ENCODE data around the gene CD79B.

CD79B gene

GRCh38 chr17:63962298-63962744 is 30.2 kb upstream of the CD79B start:
- DNase-seq (ENCODE audit: low spot score in 2 of 2) (no peak), ATAC-seq (replicated peaks; ENCODE audit: extremely low read depth, poor library complexity, severe bottlenecking) (no peak)
- no peak overlapping the region for H3K4me3 Mint-ChIP-seq
- no peak overlapping the region for H3K27ac Mint-ChIP-seq (ENCODE audit: low read depth)
- H3K4me1 Mint-ChIP-seq: peaks cover 6% of the 10 kb centered on the region
- H3K27me3 Mint-ChIP-seq: no peaks in the 10 kb centered on the region
- no peaks in the 10 kb centered on the region for H3K9me3 Mint-ChIP-seq
- no peaks in the 10 kb centered on the region for H3K36me3 Mint-ChIP-seq (ENCODE audit: insufficient read depth)

GRCh38 chr17:63961355-63962212 is 29.5 kb upstream of the CD79B start:
- H3K4me1 Mint-ChIP-seq: peaks cover under 1% of the 10 kb centered on the region
- DNase-seq (ENCODE audit: low spot score in 2 of 2) (no peak), ATAC-seq (replicated peaks; ENCODE audit: extremely low read depth, poor library complexity, severe bottlenecking) (peak; percentile 28)
- H3K27ac Mint-ChIP-seq (ENCODE audit: low read depth): no peak overlapping the region
- no peaks in the 10 kb centered on the region for H3K36me3 Mint-ChIP-seq (ENCODE audit: insufficient read depth)
- no peak overlapping the region for H3K4me3 Mint-ChIP-seq
- H3K27me3 Mint-ChIP-seq: no peaks in the 10 kb centered on the region
- H3K9me3 Mint-ChIP-seq: no peaks in the 10 kb centered on the region

DNA sequence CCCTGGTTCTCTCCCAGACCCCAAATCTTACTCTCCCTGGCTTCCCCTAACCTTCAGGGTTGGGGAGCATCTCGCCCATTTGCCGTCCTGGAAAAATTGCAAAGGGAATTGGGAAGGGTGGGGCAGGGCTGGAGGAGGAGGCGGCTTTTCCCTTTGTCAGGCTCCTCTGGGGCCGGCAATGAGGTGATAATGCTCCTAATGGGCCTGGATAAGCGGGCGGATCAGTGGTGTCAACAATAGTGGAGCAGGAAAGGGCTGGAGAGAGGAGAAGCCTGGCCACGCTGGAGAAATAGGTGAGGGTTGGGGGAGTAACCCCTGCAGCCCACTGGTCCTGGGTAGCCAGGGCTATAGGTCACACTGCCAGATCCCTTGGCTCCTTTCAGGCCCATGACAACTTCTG is 28.3 kb upstream of the CD79B start:
- H3K9me3 Mint-ChIP-seq: no peaks in the 10 kb centered on the region
- no peaks in the 10 kb centered on the region for H3K36me3 Mint-ChIP-seq (ENCODE audit: insufficient read depth)
- DNase-seq (ENCODE audit: low spot score in 2 of 2): no peak
- no peak overlapping the region for H3K4me3 Mint-ChIP-seq
- no peaks in the 10 kb centered on the region for H3K27me3 Mint-ChIP-seq
- ATAC-seq (replicated peaks; ENCODE audit: extremely low read depth, poor library complexity, severe bottlenecking): no peak
- H3K27ac Mint-ChIP-seq (ENCODE audit: low read depth): no peak overlapping the region
- peaks cover 11% of the 10 kb centered on the region for H3K4me1 Mint-ChIP-seq

GRCh38 chr17:63960006-63960405 is 27.9 kb upstream of the CD79B start:
- no peak for ATAC-seq (replicated peaks; ENCODE audit: extremely low read depth, poor library complexity, severe bottlenecking)
- no peaks in the 10 kb centered on the region for H3K9me3 Mint-ChIP-seq
- H3K27me3 Mint-ChIP-seq: no peaks in the 10 kb centered on the region
- H3K4me1 Mint-ChIP-seq: peaks cover 12% of the 10 kb centered on the region
- no peak overlapping the region for H3K4me3 Mint-ChIP-seq
- DNase-seq (ENCODE audit: low spot score in 2 of 2): no peak
- H3K36me3 Mint-ChIP-seq (ENCODE audit: insufficient read depth): no peaks in the 10 kb centered on the region
- no peak overlapping the region for H3K27ac Mint-ChIP-seq (ENCODE audit: low read depth)

DNA sequence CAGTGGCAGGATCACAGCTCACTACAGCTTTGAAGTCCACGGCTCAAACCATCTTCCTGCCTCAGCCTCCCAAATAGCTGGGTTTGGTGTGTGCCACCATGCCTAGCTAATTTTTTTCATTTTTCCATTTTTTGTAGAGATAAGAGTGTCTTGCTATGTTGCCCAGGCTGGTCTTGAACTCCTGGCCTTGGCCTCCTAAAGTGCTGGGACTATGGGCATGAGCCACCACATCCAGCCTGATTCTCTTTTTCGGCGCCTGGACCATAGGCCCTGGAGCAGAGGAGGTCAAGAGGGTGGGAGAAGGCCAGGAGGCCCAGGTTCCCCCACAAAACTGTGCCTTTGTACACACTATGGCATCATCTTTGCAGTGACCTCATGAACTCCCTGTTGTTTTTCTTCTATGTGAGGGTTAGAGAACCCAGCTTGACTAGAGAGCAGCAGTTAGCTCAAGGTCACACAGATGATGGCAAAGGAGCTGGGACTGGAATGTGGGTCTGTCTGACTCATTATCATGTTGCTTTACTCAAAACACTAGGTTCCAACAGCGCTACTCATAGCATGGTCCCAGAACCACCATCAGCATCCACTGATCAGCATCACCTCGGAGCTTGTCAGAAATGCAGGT is 24.3 kb upstream of the CD79B start:
- DNase-seq (ENCODE audit: low spot score in 2 of 2) (no peak), ATAC-seq (replicated peaks; ENCODE audit: extremely low read depth, poor library complexity, severe bottlenecking) (no peak)
- Mint-ChIP-seq H3K9me3 (no peaks in the 10 kb centered on the region), H3K4me3 (no peak overlapping the region), H3K27me3 (no peaks in the 10 kb centered on the region), H3K36me3 (ENCODE audit: insufficient read depth) (peaks cover 3% of the 10 kb centered on the region), H3K4me1 (peaks cover 25% of the 10 kb centered on the region), H3K27ac (ENCODE audit: low read depth) (peak overlapping the region; percentile 66)

DNA sequence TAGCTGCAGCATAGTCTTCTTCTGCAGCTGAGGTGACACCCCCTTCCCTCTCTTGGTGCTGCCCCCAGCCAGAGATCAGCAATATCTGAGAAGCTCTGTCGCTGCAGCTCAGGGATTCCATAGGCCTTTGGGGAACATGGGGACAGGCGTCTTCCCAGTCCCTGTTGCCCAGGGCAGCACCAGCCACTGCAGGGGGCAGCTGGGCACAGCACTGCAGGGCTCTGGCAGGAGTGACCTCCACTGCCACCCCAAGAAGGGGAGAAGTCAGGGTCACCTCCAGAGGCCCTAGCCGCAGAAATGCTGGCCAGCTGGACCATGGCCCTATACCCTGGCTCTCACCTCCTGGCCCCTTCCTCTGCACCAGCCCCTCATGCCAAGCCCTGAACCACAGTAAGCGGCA is 23.7 kb upstream of the CD79B start:
- no peak overlapping the region for H3K4me3 Mint-ChIP-seq

DNA sequence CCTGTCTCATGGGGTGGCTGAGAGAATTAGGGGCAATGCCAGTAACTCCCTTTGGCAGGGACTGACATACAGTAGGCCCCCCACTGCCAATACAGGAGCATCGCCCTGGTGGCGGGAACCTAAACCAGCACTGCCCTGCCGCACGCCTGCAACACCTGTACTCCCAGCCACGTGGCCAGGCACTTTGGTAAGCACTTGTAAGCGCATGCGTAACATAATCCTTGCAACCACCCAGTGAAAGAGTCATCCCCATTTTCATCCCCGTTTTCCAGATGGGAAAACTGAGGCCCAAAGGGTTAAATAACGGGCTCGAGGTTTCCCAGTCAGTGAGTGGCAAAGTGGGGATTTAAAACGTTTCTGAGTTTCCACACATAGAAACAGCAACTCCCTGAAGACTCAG is 23.1 kb upstream of the CD79B start:
- Mint-ChIP-seq H3K9me3 (no peaks in the 10 kb centered on the region), H3K4me1 (peaks cover 25% of the 10 kb centered on the region), H3K27me3 (no peaks in the 10 kb centered on the region), H3K4me3 (no peak overlapping the region), H3K27ac (ENCODE audit: low read depth) (peak overlapping the region; percentile 66), H3K36me3 (ENCODE audit: insufficient read depth) (peaks cover 3% of the 10 kb centered on the region)
- DNase-seq (ENCODE audit: low spot score in 2 of 2): no peak
- no peak for ATAC-seq (replicated peaks; ENCODE audit: extremely low read depth, poor library complexity, severe bottlenecking)

More for the DNA sequence above, 23.7 kb upstream of the CD79B start:
- Mint-ChIP-seq H3K4me1 (peaks cover 25% of the 10 kb centered on the region), H3K36me3 (ENCODE audit: insufficient read depth) (peaks cover 3% of the 10 kb centered on the region), H3K9me3 (no peaks in the 10 kb centered on the region), H3K27me3 (no peaks in the 10 kb centered on the region), H3K27ac (ENCODE audit: low read depth) (peak overlapping the region; percentile 66)
- ATAC-seq (replicated peaks; ENCODE audit: extremely low read depth, poor library complexity, severe bottlenecking): no peak
- DNase-seq (ENCODE audit: low spot score in 2 of 2): no peak

DNA sequence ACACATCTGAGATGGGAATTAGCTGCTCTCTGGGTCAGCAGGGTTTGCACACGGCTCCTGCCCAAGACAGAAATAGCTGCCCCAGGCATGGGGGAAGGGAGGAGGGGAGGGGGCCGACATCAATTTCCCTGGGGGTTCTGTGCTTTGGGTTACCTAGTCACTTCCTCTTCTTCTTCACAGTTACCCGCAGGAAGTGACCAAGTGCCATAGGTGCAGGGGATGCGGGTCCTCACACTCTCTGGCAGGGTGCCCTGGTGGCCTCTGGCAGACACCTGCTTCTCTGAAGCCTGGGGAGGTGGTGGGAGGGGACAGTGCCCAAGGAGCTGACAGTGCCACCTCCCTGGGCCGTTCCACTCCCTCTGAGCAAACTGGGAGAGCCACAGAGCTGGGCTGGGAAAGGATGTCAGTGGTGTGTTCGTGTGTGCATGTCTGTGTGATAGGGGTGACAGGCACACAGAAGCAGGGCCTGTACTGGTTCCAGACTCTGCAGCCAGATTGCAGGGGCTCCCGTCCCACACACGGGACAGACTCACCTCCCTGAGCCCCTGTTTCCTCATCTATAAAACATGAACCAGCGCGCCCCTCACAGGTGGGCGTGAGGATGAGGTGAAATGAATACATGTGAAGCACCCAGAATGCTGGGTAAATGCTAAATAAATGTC is 22.4 kb upstream of the CD79B start:
- peaks cover 25% of the 10 kb centered on the region for H3K4me1 Mint-ChIP-seq
- H3K9me3 Mint-ChIP-seq: no peaks in the 10 kb centered on the region
- DNase-seq (ENCODE audit: low spot score in 2 of 2) (peak in 1 of 2 donors; percentile 26), ATAC-seq (replicated peaks; ENCODE audit: extremely low read depth, poor library complexity, severe bottlenecking) (peak; percentile 81)
- H3K4me3 Mint-ChIP-seq: peak overlapping the region; percentile 41
- peak overlapping the region; percentile 75 for H3K27ac Mint-ChIP-seq (ENCODE audit: low read depth)
- peaks cover 3% of the 10 kb centered on the region for H3K36me3 Mint-ChIP-seq (ENCODE audit: insufficient read depth)
- no peaks in the 10 kb centered on the region for H3K27me3 Mint-ChIP-seq

DNA sequence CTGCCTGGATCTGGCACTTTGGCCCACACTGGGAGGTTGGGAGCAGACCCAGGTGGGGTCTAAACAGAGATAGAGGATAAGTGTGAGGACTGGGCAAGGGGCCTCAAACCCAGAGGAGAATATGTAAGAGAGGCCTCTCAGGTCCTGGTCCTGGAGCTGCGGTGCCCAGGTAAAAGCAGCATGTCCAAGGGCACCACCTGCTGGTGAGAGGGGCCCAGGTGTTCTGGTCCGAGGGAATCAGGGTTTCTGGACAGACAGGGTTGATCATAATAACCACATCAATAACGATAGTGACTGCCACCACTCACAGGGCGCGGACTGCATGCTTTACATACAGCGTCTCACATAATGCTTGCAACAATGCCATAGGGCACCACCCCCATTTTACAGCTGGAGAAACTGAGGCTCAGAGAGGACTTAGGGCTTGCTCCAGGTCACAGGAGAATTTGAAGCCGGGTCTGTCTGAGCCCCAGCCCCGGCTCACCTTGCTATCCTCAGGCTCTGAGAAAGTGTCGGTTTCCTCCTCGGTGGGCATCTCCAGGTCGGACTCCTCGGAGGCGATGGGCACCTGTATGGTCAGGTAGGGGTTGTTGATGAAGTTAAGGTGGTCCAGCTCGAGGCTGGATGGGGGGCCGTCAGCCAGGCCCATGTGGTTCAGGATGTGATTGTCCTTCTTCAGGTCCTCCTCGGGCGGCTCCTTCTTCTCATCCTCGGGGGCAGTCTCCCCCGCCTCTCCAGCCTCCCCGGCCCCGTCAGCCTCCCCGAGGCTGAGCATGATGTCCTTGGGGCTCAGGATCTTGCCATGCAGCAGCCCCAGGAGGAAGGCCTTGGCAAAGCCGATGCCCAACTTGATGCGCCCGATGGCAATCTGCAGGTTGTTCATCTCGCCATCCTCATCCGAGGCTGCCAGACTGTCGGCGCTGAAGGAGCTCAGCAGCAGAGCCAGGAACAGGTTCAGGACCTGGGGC is 19.1 kb upstream of the CD79B start:
- no peak for DNase-seq (ENCODE audit: low spot score in 2 of 2)
- Mint-ChIP-seq H3K4me3 (no peak overlapping the region), H3K27me3 (no peaks in the 10 kb centered on the region), H3K27ac (ENCODE audit: low read depth) (no peak overlapping the region), H3K36me3 (ENCODE audit: insufficient read depth) (peaks cover 3% of the 10 kb centered on the region), H3K9me3 (no peaks in the 10 kb centered on the region), H3K4me1 (peaks cover 29% of the 10 kb centered on the region)
- no peak for ATAC-seq (replicated peaks; ENCODE audit: extremely low read depth, poor library complexity, severe bottlenecking)

DNA sequence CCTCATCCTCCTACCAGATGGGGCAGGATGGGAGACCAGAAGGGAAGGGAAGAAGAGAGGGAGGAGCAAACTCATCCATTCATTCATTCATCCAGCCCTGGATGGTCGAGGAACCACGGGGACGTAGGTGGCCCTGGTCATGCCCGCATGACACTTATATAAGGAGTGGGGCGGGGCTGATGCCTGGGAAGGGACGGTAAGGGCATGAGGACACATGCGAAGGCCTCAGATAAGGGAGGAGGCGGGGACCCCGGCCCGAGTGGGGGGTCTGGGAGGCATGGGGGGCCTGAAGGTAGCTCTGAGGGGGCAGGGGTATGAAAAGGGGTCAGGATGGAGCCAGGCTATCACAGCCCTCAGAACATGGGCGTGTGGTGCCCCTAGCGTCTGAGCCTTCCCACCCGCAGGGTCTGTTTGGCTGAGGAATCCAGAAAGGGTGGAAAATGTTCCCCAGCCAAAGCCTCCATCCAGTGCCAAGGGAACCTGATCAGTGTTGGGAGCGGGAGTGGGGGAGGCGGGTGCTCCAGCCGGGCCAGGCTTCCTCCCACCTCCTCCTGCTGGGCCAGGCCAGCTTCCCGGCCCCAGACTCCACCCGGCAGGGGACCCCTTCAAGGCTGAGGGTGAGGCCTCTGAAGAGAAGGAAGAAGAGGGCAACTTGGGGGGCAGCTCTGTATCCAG is 17.6 kb upstream of the CD79B start:
- H3K4me1 Mint-ChIP-seq: peaks cover 30% of the 10 kb centered on the region
- H3K4me3 Mint-ChIP-seq: no peak overlapping the region
- peaks cover 3% of the 10 kb centered on the region for H3K36me3 Mint-ChIP-seq (ENCODE audit: insufficient read depth)
- ATAC-seq (replicated peaks; ENCODE audit: extremely low read depth, poor library complexity, severe bottlenecking) (no peak), DNase-seq (ENCODE audit: low spot score in 2 of 2) (no peak)
- no peaks in the 10 kb centered on the region for H3K9me3 Mint-ChIP-seq
- no peak overlapping the region for H3K27ac Mint-ChIP-seq (ENCODE audit: low read depth)
- no peaks in the 10 kb centered on the region for H3K27me3 Mint-ChIP-seq

DNA sequence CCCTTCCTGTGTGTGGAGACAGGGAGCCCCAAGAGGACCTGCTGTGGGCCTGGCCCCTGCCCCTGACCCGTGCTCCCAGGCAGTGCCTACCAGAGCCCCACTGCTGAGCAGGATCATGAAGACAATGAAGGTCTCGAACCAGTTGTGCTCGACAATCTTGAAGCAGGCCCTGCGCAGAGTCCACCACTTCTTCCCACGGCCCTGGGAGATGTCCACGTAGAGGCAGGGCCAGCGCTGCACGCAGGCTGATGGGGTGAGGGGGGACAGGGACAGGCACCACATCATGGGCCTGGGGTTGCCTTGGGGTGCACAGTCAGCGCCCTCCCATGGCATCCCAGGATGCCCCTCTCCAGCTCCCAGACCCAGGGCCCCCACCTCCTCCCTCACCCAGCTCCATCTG is 16.4 kb upstream of the CD79B start:
- Mint-ChIP-seq H3K27me3 (no peaks in the 10 kb centered on the region), H3K4me1 (peaks cover 20% of the 10 kb centered on the region), H3K9me3 (no peaks in the 10 kb centered on the region), H3K4me3 (no peak overlapping the region), H3K36me3 (ENCODE audit: insufficient read depth) (no peaks in the 10 kb centered on the region), H3K27ac (ENCODE audit: low read depth) (no peak overlapping the region)
- no peak for ATAC-seq (replicated peaks; ENCODE audit: extremely low read depth, poor library complexity, severe bottlenecking)
- no peak for DNase-seq (ENCODE audit: low spot score in 2 of 2)
